ENCODE results near the gene PRICKLE2. TPM values are rescaled to one million over a fixed set of nuclear protein-coding genes. Genes with fewer than 3 reads are reported as not detected.
A peak's percentile ranks its signal among the peaks of the same experiment; 100 is the strongest.

Gene PRICKLE2
- total and polyA plus RNA-seq, 2 experiments from 2014 or later: 8.5 to 30.3 TPM

DNA sequence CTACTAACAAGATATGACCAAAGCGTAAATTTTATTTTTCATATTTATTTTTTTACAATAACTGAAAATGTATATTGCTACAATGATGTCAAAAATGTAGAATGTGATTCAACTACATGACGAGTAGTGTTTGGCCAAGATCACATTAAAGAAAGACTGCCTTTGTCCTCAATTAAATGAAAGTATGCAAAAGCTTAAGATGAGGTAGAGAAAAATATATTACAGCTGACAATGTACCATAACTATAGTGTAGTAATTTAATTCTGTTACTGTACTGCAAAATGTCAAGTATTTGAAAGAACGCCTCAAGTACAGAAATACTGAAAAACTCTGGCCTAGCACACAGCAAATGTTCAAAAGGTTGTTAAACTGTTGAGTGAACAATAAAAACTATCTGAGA, 9.7 kb downstream of the PRICKLE2 start:
- DNase-seq (ENCODE audit: low spot score): no peak
- TF ChIP-seq, protein P1, sequence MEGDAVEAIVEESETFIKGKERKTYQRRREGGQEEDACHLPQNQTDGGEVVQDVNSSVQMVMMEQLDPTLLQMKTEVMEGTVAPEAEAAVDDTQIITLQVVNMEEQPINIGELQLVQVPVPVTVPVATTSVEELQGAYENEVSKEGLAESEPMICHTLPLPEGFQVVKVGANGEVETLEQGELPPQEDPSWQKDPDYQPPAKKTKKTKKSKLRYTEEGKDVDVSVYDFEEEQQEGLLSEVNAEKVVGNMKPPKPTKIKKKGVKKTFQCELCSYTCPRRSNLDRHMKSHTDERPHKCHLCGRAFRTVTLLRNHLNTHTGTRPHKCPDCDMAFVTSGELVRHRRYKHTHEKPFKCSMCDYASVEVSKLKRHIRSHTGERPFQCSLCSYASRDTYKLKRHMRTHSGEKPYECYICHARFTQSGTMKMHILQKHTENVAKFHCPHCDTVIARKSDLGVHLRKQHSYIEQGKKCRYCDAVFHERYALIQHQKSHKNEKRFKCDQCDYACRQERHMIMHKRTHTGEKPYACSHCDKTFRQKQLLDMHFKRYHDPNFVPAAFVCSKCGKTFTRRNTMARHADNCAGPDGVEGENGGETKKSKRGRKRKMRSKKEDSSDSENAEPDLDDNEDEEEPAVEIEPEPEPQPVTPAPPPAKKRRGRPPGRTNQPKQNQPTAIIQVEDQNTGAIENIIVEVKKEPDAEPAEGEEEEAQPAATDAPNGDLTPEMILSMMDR (IDR thresholded peaks at IDR 0.05; ENCODE audit: poor library complexity): no peak
- TF ChIP-seq EZH2 (IDR thresholded peaks at IDR 0.05; ENCODE audit: borderline replicate concordance): no peak
- no peak for TF ChIP-seq EZH2phosphoT487 (IDR thresholded peaks at IDR 0.05; ENCODE audit: low read depth, severe bottlenecking, unreplicated experiment)
- Histone ChIP-seq H3K27ac (peak overlapping the region; percentile 87), H3K4me1 (ENCODE audit: insufficient read depth) (peaks cover 44% of the 10 kb centered on the region), H3K4me3 (no peak overlapping the region), H4K20me1 (ENCODE audit: insufficient read depth, poor library complexity, severe bottlenecking) (no peaks in the 10 kb centered on the region), H3K9me2 (replicated peaks; ENCODE audit: insufficient read depth) (no peaks in the 10 kb centered on the region), H3K4me2 (no peak overlapping the region), H3K9me3 (ENCODE audit: low read depth) (no peaks in the 10 kb centered on the region), H3K27me3 (no peaks in the 10 kb centered on the region), H3K36me3 (replicated peaks; ENCODE audit: insufficient read depth, low read depth) (no peaks in the 10 kb centered on the region), H3K79me2 (peaks cover 71% of the 10 kb centered on the region), H2AFZ (no peak overlapping the region)
- WGBS (ENCODE audit: low lambda C conversion rate, missing lambda C conversion rate): 94% methylated on average over 3 of the region's 3 CpGs

DNA sequence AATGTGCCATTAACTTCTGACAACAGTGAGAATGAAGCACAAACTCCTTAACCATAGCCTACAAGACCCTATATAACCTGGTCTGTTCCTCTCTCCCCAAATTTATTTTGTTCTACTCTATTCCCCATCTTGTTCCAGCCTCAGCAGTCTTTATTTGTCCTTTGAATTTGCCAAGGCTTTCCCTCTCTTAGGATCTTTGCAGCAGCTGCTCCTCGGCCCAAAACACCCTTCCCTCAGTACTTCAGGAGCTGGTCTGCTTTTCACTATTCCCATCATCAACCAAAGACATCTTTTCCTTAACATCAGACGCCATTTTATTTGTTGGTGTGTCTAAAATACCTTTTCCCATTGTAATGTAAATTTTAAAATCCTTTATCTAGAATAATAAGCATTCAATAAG, 10.2 kb downstream of the PRICKLE2 start:
- Histone ChIP-seq H3K27ac (peak overlapping the region; percentile 87), H3K4me2 (peak overlapping the region; percentile 66), H3K4me1 (ENCODE audit: insufficient read depth) (peaks cover 40% of the 10 kb centered on the region), H4K20me1 (ENCODE audit: insufficient read depth, poor library complexity, severe bottlenecking) (no peaks in the 10 kb centered on the region), H3K9me2 (replicated peaks; ENCODE audit: insufficient read depth) (no peaks in the 10 kb centered on the region), H3K9me3 (ENCODE audit: low read depth) (no peaks in the 10 kb centered on the region), H2AFZ (no peak overlapping the region), H3K79me2 (peaks cover 73% of the 10 kb centered on the region), H3K27me3 (no peaks in the 10 kb centered on the region), H3K36me3 (replicated peaks; ENCODE audit: insufficient read depth, low read depth) (no peaks in the 10 kb centered on the region), H3K4me3 (no peak overlapping the region)
- TF ChIP-seq EZH2 (IDR thresholded peaks at IDR 0.05; ENCODE audit: borderline replicate concordance) (no peak), EZH2phosphoT487 (IDR thresholded peaks at IDR 0.05; ENCODE audit: low read depth, severe bottlenecking, unreplicated experiment) (no peak)
- TF ChIP-seq, protein P1 (IDR thresholded peaks at IDR 0.05; ENCODE audit: poor library complexity): no peak
- WGBS (ENCODE audit: low lambda C conversion rate, missing lambda C conversion rate): 77% methylated on average over 2 of the region's 2 CpGs
- no peak for DNase-seq (ENCODE audit: low spot score)

DNA sequence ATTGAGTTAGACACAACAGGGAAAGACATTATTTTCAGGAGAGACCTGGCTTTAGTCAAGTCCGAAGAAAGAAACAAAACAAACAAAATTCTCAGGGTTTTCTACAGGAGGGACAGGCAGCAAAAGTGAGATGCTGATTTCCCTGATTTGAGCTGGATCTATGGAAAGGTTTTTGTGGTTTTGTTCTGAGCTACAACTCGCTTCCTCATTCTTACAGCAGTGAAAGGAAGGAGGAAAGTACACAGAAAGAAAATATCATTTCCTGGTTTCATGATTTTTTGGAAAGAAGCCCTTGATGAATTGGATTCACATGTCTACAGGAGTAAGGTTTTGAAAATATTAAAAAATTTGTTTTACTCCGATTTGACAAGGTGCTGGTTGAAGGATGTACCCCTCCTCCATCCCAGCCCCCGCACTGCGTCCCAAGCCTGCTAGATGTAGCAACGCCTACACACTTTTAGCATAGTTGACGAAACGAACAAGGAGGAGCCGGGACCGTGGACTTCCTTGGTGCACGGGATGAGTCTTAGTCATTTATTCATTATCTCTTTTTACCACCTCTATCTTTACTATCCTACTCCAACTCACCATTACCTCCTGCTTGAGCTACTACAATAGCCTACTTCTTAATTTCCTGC, 10.8 kb downstream of the PRICKLE2 start:
- H2AFZ ChIP-seq: no peak overlapping the region
- no peak for TF ChIP-seq EZH2 (IDR thresholded peaks at IDR 0.05; ENCODE audit: borderline replicate concordance)
- TF ChIP-seq EZH2phosphoT487 (IDR thresholded peaks at IDR 0.05; ENCODE audit: low read depth, severe bottlenecking, unreplicated experiment): no peak
- TF ChIP-seq, protein P1 (IDR thresholded peaks at IDR 0.05; ENCODE audit: poor library complexity): no peak
- H3K4me3 ChIP-seq: no peak overlapping the region
- H3K9me2 ChIP-seq (replicated peaks; ENCODE audit: insufficient read depth): no peaks in the 10 kb centered on the region
- no peaks in the 10 kb centered on the region for H4K20me1 ChIP-seq (ENCODE audit: insufficient read depth, poor library complexity, severe bottlenecking)
- H3K79me2 ChIP-seq: peaks cover 76% of the 10 kb centered on the region
- H3K27ac ChIP-seq: peak overlapping the region; percentile 87
- H3K4me1 ChIP-seq (ENCODE audit: insufficient read depth): peaks cover 38% of the 10 kb centered on the region
- H3K27me3 ChIP-seq: no peaks in the 10 kb centered on the region
- H3K4me2 ChIP-seq: peak overlapping the region; percentile 66
- H3K9me3 ChIP-seq (ENCODE audit: low read depth): no peaks in the 10 kb centered on the region
- WGBS (ENCODE audit: low lambda C conversion rate, missing lambda C conversion rate): 76% methylated on average over 11 of the region's 11 CpGs
- H3K36me3 ChIP-seq (replicated peaks; ENCODE audit: insufficient read depth, low read depth): no peaks in the 10 kb centered on the region
- peak; percentile 38 for DNase-seq (ENCODE audit: low spot score)

Measured in hepatocyte (in vitro differentiated cells).